ENCODE data around the gene SYT14. TPM values are rescaled to one million over a fixed set of nuclear protein-coding genes. Genes with fewer than 3 reads are reported as not detected.

The SYT14 gene
- polyA plus RNA-seq, 1 donor (not counting 4 experiments of a cell fraction or from before 2014, with no cell fraction given), result 8.3 TPM

GRCh38 chr1:209983953-209984352, 45.9 kb downstream of the SYT14 start:
- FAIRE-seq (no peak), DNase-seq (ENCODE audit: low read depth, low spot score) (no peak)
- no peak for TF ChIP-seq EZH2 (IDR thresholded peaks at IDR 0.05; ENCODE audit: low read length)
- no peak overlapping the region for H3K9ac ChIP-seq (ENCODE audit: control insufficient read depth, extremely low read depth, insufficient read depth, low read length)
- H3K27ac ChIP-seq (ENCODE audit: control insufficient read depth, insufficient read depth, low read length), result no peak overlapping the region
- no peak overlapping the region for H3K4me3 ChIP-seq (ENCODE audit: control insufficient read depth in 2 of 3, extremely low read depth in 1 of 3, insufficient read depth in 2 of 3, low read depth in 1 of 3, low read length in 3 of 3)
- no peaks in the 10 kb centered on the region for H3K9me1 ChIP-seq (ENCODE audit: control insufficient read depth, extremely low read depth, insufficient read depth, low read length)
- dilution Hi-C loops (cut with MboI; ENCODE audit: extremely low pct_ligation_motif_present, low sequenced_read_pairs), result loop anchor here (25.0 kb wide), 1 partner anchor 147 kb away; the partner anchor contains the start of gene UTP25
- no peaks in the 10 kb centered on the region for H3K27me3 ChIP-seq (ENCODE audit: control insufficient read depth, extremely low read depth, insufficient read depth, low read length)
- H4K20me1 ChIP-seq (ENCODE audit: control insufficient read depth, extremely low read depth, insufficient read depth, low read length), result no peaks in the 10 kb centered on the region
- H3K79me2 ChIP-seq (ENCODE audit: control insufficient read depth, insufficient read depth, low read length), result no peaks in the 10 kb centered on the region
- H2AFZ ChIP-seq (ENCODE audit: control insufficient read depth, low read length), result no peak overlapping the region
- peaks cover 4% of the 10 kb centered on the region for H3K4me1 ChIP-seq (ENCODE audit: control insufficient read depth, extremely low read depth, insufficient read depth, low read length)
- no peaks in the 10 kb centered on the region for H3K9me3 ChIP-seq (ENCODE audit: control insufficient read depth, low read depth, low read length)
- no peaks in the 10 kb centered on the region for H3K36me3 ChIP-seq (ENCODE audit: control insufficient read depth in 2 of 2, extremely low read depth in 1 of 2, insufficient read depth in 2 of 2, low read length in 2 of 2)
- H3K4me2 ChIP-seq (ENCODE audit: control insufficient read depth, extremely low read depth, insufficient read depth, low read depth, low read length), result no peak overlapping the region

GRCh38 chr1:209985002-209985401, 47.0 kb downstream of the SYT14 start:
- TF ChIP-seq EZH2 (IDR thresholded peaks at IDR 0.05; ENCODE audit: low read length) (no peak), CTCF (optimal IDR thresholded peaks at IDR 0.05 in 1 of 3, IDR thresholded peaks at IDR 0.05 in 1 of 3, conservative IDR thresholded peaks at IDR 0.05 in 1 of 3; ENCODE audit: extremely low read depth in 1 of 3, insufficient read depth in 2 of 3, low read length in 3 of 3) (no peak)
- no peak for FAIRE-seq
- Histone ChIP-seq H3K79me2 (ENCODE audit: control insufficient read depth, insufficient read depth, low read length) (no peaks in the 10 kb centered on the region), H3K4me2 (ENCODE audit: control insufficient read depth, extremely low read depth, insufficient read depth, low read depth, low read length) (no peak overlapping the region), H3K9me3 (ENCODE audit: control insufficient read depth, low read depth, low read length) (no peaks in the 10 kb centered on the region), H3K27me3 (ENCODE audit: control insufficient read depth, extremely low read depth, insufficient read depth, low read length) (no peaks in the 10 kb centered on the region), H4K20me1 (ENCODE audit: control insufficient read depth, extremely low read depth, insufficient read depth, low read length) (no peaks in the 10 kb centered on the region), H3K4me1 (ENCODE audit: control insufficient read depth, extremely low read depth, insufficient read depth, low read length) (peaks cover 5% of the 10 kb centered on the region), H3K36me3 (ENCODE audit: control insufficient read depth in 2 of 2, extremely low read depth in 1 of 2, insufficient read depth in 2 of 2, low read length in 2 of 2) (no peaks in the 10 kb centered on the region), H2AFZ (ENCODE audit: control insufficient read depth, low read length) (no peak overlapping the region), H3K27ac (ENCODE audit: control insufficient read depth, insufficient read depth, low read length) (no peak overlapping the region), H3K4me3 (ENCODE audit: control insufficient read depth in 2 of 3, extremely low read depth in 1 of 3, insufficient read depth in 2 of 3, low read depth in 1 of 3, low read length in 3 of 3) (no peak overlapping the region), H3K9me1 (ENCODE audit: control insufficient read depth, extremely low read depth, insufficient read depth, low read length) (no peaks in the 10 kb centered on the region), H3K9ac (ENCODE audit: control insufficient read depth, extremely low read depth, insufficient read depth, low read length) (no peak overlapping the region)
- no peak for DNase-seq (ENCODE audit: low read depth, low spot score)
- dilution Hi-C loops (cut with MboI; ENCODE audit: extremely low pct_ligation_motif_present, low sequenced_read_pairs), result loop anchor here (25.0 kb wide), 1 partner anchor 148 kb away; the partner anchor contains the start of gene UTP25

GRCh38 chr1:209988706-209989105, 50.7 kb downstream of the SYT14 start:
- no peaks in the 10 kb centered on the region for H4K20me1 ChIP-seq (ENCODE audit: control insufficient read depth, extremely low read depth, insufficient read depth, low read length)
- dilution Hi-C loops (cut with MboI; ENCODE audit: extremely low pct_ligation_motif_present, low sequenced_read_pairs), result loop anchor here (25.0 kb wide), 1 partner anchor 151 kb away; the partner anchor contains the start of gene UTP25

More at GRCh38 chr1:209988706-209989105, 50.7 kb downstream of the SYT14 start:
- no peak overlapping the region for H2AFZ ChIP-seq (ENCODE audit: control insufficient read depth, low read length)
- H3K9me1 ChIP-seq (ENCODE audit: control insufficient read depth, extremely low read depth, insufficient read depth, low read length), result no peaks in the 10 kb centered on the region
- H3K4me1 ChIP-seq (ENCODE audit: control insufficient read depth, extremely low read depth, insufficient read depth, low read length), result peaks cover 5% of the 10 kb centered on the region
- FAIRE-seq (peak; percentile 87), DNase-seq (ENCODE audit: low read depth, low spot score) (peak; percentile 25)
- H3K4me2 ChIP-seq (ENCODE audit: control insufficient read depth, extremely low read depth, insufficient read depth, low read depth, low read length), result no peak overlapping the region
- no peaks in the 10 kb centered on the region for H3K79me2 ChIP-seq (ENCODE audit: control insufficient read depth, insufficient read depth, low read length)
- H3K9me3 ChIP-seq (ENCODE audit: control insufficient read depth, low read depth, low read length), result no peaks in the 10 kb centered on the region
- TF ChIP-seq CTCF (optimal IDR thresholded peaks at IDR 0.05 in 1 of 3, IDR thresholded peaks at IDR 0.05 in 1 of 3, conservative IDR thresholded peaks at IDR 0.05 in 1 of 3; ENCODE audit: extremely low read depth in 1 of 3, insufficient read depth in 2 of 3, low read length in 3 of 3), result no peak
- TF ChIP-seq EZH2 (IDR thresholded peaks at IDR 0.05; ENCODE audit: low read length), result no peak
- H3K27me3 ChIP-seq (ENCODE audit: control insufficient read depth, extremely low read depth, insufficient read depth, low read length), result no peaks in the 10 kb centered on the region
- H3K27ac ChIP-seq (ENCODE audit: control insufficient read depth, insufficient read depth, low read length), result no peak overlapping the region
- H3K4me3 ChIP-seq (ENCODE audit: control insufficient read depth in 2 of 3, extremely low read depth in 1 of 3, insufficient read depth in 2 of 3, low read depth in 1 of 3, low read length in 3 of 3), result no peak overlapping the region
- no peak overlapping the region for H3K9ac ChIP-seq (ENCODE audit: control insufficient read depth, extremely low read depth, insufficient read depth, low read length)
- no peaks in the 10 kb centered on the region for H3K36me3 ChIP-seq (ENCODE audit: control insufficient read depth in 2 of 2, extremely low read depth in 1 of 2, insufficient read depth in 2 of 2, low read length in 2 of 2)
